IPS-NIHi11 (cell line): ENCODE results near the gene TSPAN18.

Experiments used
- DNase-seq: peaks from one replicate; pipeline ENCODE4 v3.0.0; 2012; ENCODE audit warnings: mixed read lengths, low spot score

The TSPAN18 gene

GRCh38 chr11:44759743-44760476, 33.1 kb downstream of the TSPAN18 start:
- DNase-seq = no peak

- no peak for DNase-seq
Observed at GRCh38 chr11:44760477-44760872, 33.7 kb downstream of the TSPAN18 start.

GRCh38 chr11:44760917-44761550, 34.3 kb downstream of the TSPAN18 start:
- DNase-seq = peak; percentile 39

GRCh38 chr11:44761551-44761961, 34.8 kb downstream of the TSPAN18 start:
- DNase-seq = no peak

- DNase-seq = no peak
Observed at GRCh38 chr11:44763121-44763820, 36.5 kb downstream of the TSPAN18 start.

GRCh38 chr11:44764583-44764982, 37.8 kb downstream of the TSPAN18 start:
- no peak for DNase-seq

- DNase-seq = no peak
Observed at GRCh38 chr11:44765026-44765595, 38.3 kb downstream of the TSPAN18 start.

GRCh38 chr11:44765676-44766075, 38.9 kb downstream of the TSPAN18 start:
- DNase-seq = no peak

GRCh38 chr11:44766112-44766971, 39.6 kb downstream of the TSPAN18 start:
- DNase-seq = no peak

GRCh38 chr11:44766972-44767278, 40.2 kb downstream of the TSPAN18 start:
- no peak for DNase-seq

GRCh38 chr11:44767421-44767820, 40.7 kb downstream of the TSPAN18 start:
- DNase-seq = no peak

- DNase-seq = no peak
Observed at GRCh38 chr11:44770401-44770800, 43.6 kb downstream of the TSPAN18 start.

GRCh38 chr11:44771252-44771734, 44.5 kb downstream of the TSPAN18 start:
- no peak for DNase-seq

GRCh38 chr11:44771841-44772240, 45.1 kb downstream of the TSPAN18 start:
- DNase-seq = no peak

- DNase-seq = no peak
Observed at GRCh38 chr11:44773351-44773965, 46.7 kb downstream of the TSPAN18 start.

- DNase-seq = peak; percentile 54
Observed at GRCh38 chr11:44774108-44774507, 47.3 kb downstream of the TSPAN18 start.

- DNase-seq = no peak
Observed at GRCh38 chr11:44774731-44775130, 48.0 kb downstream of the TSPAN18 start.

- peak; percentile 85 for DNase-seq
Observed at GRCh38 chr11:44775366-44775984, 48.7 kb downstream of the TSPAN18 start.

GRCh38 chr11:44775985-44776446, 49.3 kb downstream of the TSPAN18 start:
- no peak for DNase-seq

- DNase-seq = no peak
Observed at GRCh38 chr11:44776551-44777208, 49.9 kb downstream of the TSPAN18 start.
